GM18867 (cell line): ENCODE data around the gene KIF22.
"Not testable (repeated sequence)": the region's sequence is repeated elsewhere in the genome, so short reads cannot be mapped to it uniquely, and the experiment has no call there.

Source experiments
- ATAC-seq: cut with Tn5 transposase; IDR thresholded peaks from one replicate; pipeline ENCODE4 v1.9.1; 2021; ENCODE audit warnings: mild to moderate bottlenecking, moderate library complexity; ENCODE audit not compliant: unreplicated experiment

KIF22 gene

GRCh38 chr16:29765167-29766032, 25.2 kb upstream of the KIF22 start:
- no peak for ATAC-seq

GRCh38 chr16:29766571-29766970, 24.0 kb upstream of the KIF22 start:
- ATAC-seq, result no peak

- no peak for ATAC-seq
These were observed 23.5 kb upstream of the KIF22 start for GRCh38 chr16:29767062-29767461.

GRCh38 chr16:29769507-29769906, 21.0 kb upstream of the KIF22 start:
- no peak for ATAC-seq

- no peak for ATAC-seq
These were observed 20.2 kb upstream of the KIF22 start for GRCh38 chr16:29770250-29770929.

GRCh38 chr16:29772330-29772729, 18.2 kb upstream of the KIF22 start:
- not testable (repeated sequence) for ATAC-seq

- no peak for ATAC-seq
These were observed 15.8 kb upstream of the KIF22 start for GRCh38 chr16:29774730-29775129.

GRCh38 chr16:29775742-29776408, 14.7 kb upstream of the KIF22 start:
- ATAC-seq, result no peak

GRCh38 chr16:29777576-29778350, 12.8 kb upstream of the KIF22 start, which contains the start of gene ZG16:
ZG16 (plus strand) TSS chr16:29778256; CDS start chr16:29779267, 1,011 bp downstream.
- no peak for ATAC-seq

GRCh38 chr16:29779474-29779873, 11.1 kb upstream of the KIF22 start:
- ATAC-seq, result no peak

GRCh38 chr16:29783094-29783953, 7.2 kb upstream of the KIF22 start:
- not testable (repeated sequence) for ATAC-seq

- no peak for ATAC-seq
These were observed 6.4 kb upstream of the KIF22 start for GRCh38 chr16:29784157-29784556.

GRCh38 chr16:29784901-29785500, 5.5 kb upstream of the KIF22 start:
- peak; percentile 49 for ATAC-seq

GRCh38 chr16:29787155-29787554, 3.4 kb upstream of the KIF22 start:
- not testable (repeated sequence) for ATAC-seq

- no peak for ATAC-seq
These were observed 772 bp upstream of the KIF22 start for GRCh38 chr16:29789775-29790182.

- no peak for ATAC-seq
These were observed 646 bp downstream of the KIF22 start for GRCh38 chr16:29790949-29791844.

GRCh38 chr16:29791845-29792807, 1.6 kb downstream of the KIF22 start:
- no peak for ATAC-seq
